ENCODE results near the gene MARCO.

MARCO gene

GRCh38 chr2:118942031-118942430, at the start of gene MARCO:
TSS of gene MARCO (plus strand) at chr2:118942194. CDS start at chr2:118942301, 107 bp downstream.
- TF ChIP-seq GATA2 (IDR thresholded peaks at IDR 0.05; ENCODE audit: low read depth, low read length) (no peak), GATA3 (IDR thresholded peaks at IDR 0.05; ENCODE audit: low read depth, low read length) (no peak)

- TF ChIP-seq GATA3 (IDR thresholded peaks at IDR 0.05; ENCODE audit: low read depth, low read length) (no peak), GATA2 (IDR thresholded peaks at IDR 0.05; ENCODE audit: low read depth, low read length) (no peak)
Measured at GRCh38 chr2:118893100-118893499, 48.9 kb upstream of the MARCO start.

DNA sequence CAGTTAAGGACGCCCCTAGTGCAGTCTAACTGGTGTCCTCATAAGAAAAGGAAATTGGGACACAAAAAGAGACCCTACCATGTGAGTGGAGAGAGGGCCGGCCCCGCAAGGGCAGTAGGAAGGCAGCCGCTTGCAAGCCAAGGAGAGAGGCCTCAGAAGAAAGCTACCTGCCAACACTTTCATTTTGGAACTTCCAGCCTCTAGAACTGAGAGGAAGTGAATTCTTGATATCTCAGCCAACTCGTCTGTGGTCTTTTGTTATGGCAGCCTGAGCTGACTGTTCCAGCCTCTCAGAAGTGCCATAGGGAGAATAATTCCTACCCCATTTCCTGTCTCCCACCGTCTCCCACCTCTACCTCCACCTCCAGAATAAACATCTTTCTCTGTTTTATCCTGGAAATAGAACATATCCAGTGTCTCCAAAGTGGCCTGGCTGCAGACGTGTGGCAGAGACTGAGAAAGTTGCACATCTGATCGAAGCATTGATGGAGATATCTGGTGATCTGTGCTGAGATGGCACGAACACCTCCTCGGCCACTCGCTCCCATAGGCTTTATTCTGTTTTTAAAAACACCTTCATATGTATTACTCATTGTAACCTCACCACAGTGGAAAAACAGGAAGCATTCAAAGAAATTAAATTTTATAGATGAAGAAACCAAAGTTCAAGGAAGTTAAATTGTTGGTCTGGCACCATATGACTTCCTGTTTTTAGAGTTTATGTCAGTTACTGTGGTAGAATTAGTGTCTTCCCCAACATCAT, 39.5 kb upstream of the MARCO start:
- TF ChIP-seq GATA2 (IDR thresholded peaks at IDR 0.05; ENCODE audit: low read depth, low read length), result no peak
- no peak for TF ChIP-seq GATA3 (IDR thresholded peaks at IDR 0.05; ENCODE audit: low read depth, low read length)

GRCh38 chr2:118903029-118903351, 39.0 kb upstream of the MARCO start:
- no peak for TF ChIP-seq GATA3 (IDR thresholded peaks at IDR 0.05; ENCODE audit: low read depth, low read length)
- no peak for TF ChIP-seq GATA2 (IDR thresholded peaks at IDR 0.05; ENCODE audit: low read depth, low read length)

GRCh38 chr2:118903551-118904479, 38.2 kb upstream of the MARCO start:
- TF ChIP-seq GATA3 (IDR thresholded peaks at IDR 0.05; ENCODE audit: low read depth, low read length) (no peak), GATA2 (IDR thresholded peaks at IDR 0.05; ENCODE audit: low read depth, low read length) (no peak)

GRCh38 chr2:118905206-118905605, 36.8 kb upstream of the MARCO start:
- TF ChIP-seq GATA3 (IDR thresholded peaks at IDR 0.05; ENCODE audit: low read depth, low read length), result no peak
- no peak for TF ChIP-seq GATA2 (IDR thresholded peaks at IDR 0.05; ENCODE audit: low read depth, low read length)

DNA sequence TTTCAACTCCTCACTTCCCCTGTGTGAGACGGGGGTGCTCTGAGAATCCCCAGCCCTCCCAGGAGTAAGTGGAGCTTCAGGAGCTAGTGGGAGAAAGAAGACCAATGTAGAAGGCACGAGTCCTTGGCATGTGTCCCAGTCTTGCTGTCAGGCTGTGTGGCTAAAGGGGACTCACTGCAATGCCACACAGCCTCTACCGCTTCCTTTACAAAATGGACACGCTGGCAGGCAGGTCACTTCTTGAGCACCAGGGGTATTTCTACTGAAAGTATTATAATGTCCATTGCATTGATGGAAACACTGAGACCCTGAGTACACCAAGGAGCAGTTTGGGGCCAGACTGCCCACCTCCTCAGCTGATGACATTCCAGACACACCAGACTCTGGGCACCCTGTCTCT, 35.8 kb upstream of the MARCO start:
- no peak for TF ChIP-seq GATA2 (IDR thresholded peaks at IDR 0.05; ENCODE audit: low read depth, low read length)
- TF ChIP-seq GATA3 (IDR thresholded peaks at IDR 0.05; ENCODE audit: low read depth, low read length), result no peak

GRCh38 chr2:118907759-118908158, 34.2 kb upstream of the MARCO start:
- no peak for TF ChIP-seq GATA3 (IDR thresholded peaks at IDR 0.05; ENCODE audit: low read depth, low read length)
- TF ChIP-seq GATA2 (IDR thresholded peaks at IDR 0.05; ENCODE audit: low read depth, low read length), result no peak

GRCh38 chr2:118909191-118909590, 32.8 kb upstream of the MARCO start:
- no peak for TF ChIP-seq GATA3 (IDR thresholded peaks at IDR 0.05; ENCODE audit: low read depth, low read length)
- no peak for TF ChIP-seq GATA2 (IDR thresholded peaks at IDR 0.05; ENCODE audit: low read depth, low read length)

DNA sequence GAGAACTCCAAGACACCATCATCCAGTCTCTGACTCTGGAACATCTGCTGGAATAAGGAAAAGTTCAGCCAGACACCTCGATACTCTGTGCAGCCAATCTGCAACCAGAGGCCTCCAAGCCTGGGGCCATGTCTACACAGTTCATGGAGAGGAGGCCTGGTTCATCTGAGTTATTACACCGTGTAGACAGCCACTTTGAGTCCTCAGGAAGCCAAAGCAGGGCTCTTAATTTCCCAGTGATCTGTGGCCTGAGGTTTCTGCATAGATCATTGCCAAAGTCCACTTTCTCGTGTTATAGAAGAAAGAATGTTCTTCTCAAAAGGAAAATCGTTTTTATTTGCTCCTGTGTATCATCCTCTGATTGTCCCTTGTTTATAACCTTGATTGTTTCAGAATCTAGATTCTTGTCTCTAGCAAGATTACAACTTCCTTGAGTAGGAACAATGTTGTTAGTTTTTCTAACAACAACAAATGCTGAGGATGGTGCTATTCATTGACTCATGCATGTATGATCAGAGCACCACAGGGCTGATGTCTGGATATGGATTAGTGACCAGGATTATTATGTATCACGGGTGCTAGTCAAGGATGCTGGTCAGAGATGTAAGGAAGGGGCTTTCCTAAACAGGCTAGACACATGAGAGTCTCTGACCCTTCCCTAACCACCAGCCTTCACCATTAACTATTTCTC, 30.7 kb upstream of the MARCO start:
- TF ChIP-seq GATA2 (IDR thresholded peaks at IDR 0.05; ENCODE audit: low read depth, low read length), result no peak
- TF ChIP-seq GATA3 (IDR thresholded peaks at IDR 0.05; ENCODE audit: low read depth, low read length), result no peak

- no peak for TF ChIP-seq GATA3 (IDR thresholded peaks at IDR 0.05; ENCODE audit: low read depth, low read length)
- TF ChIP-seq GATA2 (IDR thresholded peaks at IDR 0.05; ENCODE audit: low read depth, low read length), result no peak
Measured at GRCh38 chr2:118911936-118912335, 30.1 kb upstream of the MARCO start.

- TF ChIP-seq GATA2 (IDR thresholded peaks at IDR 0.05; ENCODE audit: low read depth, low read length) (no peak), GATA3 (IDR thresholded peaks at IDR 0.05; ENCODE audit: low read depth, low read length) (no peak)
Measured at GRCh38 chr2:118913131-118913802, 28.7 kb upstream of the MARCO start.

DNA sequence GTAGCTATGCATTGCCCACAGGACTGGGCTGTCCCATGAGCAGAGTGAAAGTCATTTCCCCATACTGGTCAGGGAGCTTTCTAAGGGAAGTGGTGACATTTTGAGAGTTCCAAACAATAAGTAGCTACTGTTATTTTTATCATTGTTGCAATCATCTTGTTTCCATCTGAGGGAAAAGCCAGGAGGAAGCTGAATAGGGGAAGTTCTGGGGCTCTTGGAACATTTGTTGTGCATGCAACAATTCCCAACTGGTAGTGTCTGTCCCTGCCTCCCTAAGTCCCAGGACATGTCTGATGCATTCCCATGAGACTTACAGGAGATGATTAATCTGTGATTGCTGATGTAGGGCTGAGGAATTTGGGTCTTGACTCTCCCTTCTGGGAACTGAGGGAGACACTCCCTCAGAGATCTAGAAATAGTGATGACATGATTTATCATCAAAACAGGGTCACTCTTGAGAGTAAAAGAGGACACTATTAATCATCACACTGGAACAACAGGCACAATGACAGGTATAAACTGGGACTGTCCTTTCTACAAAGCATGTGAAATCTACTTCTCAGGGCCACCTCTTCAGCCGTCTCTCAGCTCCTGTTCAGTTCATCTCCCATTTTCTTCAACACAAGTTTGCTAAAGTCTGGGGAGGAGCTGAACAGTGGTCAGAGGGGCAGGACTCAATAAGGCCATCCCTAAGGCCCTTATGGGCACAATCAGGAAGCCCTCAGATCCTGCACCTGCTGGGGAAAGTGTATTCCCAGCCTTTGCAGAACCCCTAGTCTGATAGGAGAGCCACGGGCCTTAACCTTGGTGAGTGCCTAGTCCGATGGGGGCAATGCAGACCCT, 28.0 kb upstream of the MARCO start:
- TF ChIP-seq GATA2 (IDR thresholded peaks at IDR 0.05; ENCODE audit: low read depth, low read length) (no peak), GATA3 (IDR thresholded peaks at IDR 0.05; ENCODE audit: low read depth, low read length) (no peak)

Data from SH-SY5Y (cell line).